NCI-H526 treated with DMSO at 0.1 percent for 48 hours (cell line): Measurements from ENCODE around the gene DSP.

Experiments
- DNase-seq: peaks from one replicate; lab custom pipeline; 2025; lab: John Stamatoyannopoulos, UW

Gene DSP

GRCh38 chr6:7538484-7538883 lies 3.0 kb upstream of the DSP start:
- DNase-seq: no peak

DNA sequence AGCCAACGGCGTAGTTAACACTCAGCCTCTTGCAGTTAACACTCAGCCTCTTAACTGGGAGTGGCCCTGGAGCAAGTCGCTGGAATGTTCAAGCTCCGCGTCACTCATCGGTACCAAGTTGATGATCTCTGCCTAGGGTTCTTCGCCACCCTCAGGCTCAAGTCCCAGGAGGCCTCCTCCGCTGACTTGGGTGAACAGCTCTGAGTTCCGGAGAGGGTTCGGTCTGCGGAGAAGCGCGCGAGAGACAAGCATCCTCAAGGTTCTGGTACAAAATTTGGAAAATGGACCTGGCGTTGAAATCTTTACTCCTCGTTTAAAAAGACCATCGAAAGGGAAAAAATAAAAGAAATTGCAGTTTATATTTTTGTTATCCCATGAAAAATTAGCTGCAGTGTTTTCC lies 876 bp upstream of the DSP start:
- DNase-seq: no peak

- DNase-seq: peak; percentile 56
These were observed 798 bp downstream of the DSP start for GRCh38 chr6:7542065-7542873.

- peak; percentile 75 for DNase-seq
These were observed 1.6 kb downstream of the DSP start for GRCh38 chr6:7542874-7543624.

DNA sequence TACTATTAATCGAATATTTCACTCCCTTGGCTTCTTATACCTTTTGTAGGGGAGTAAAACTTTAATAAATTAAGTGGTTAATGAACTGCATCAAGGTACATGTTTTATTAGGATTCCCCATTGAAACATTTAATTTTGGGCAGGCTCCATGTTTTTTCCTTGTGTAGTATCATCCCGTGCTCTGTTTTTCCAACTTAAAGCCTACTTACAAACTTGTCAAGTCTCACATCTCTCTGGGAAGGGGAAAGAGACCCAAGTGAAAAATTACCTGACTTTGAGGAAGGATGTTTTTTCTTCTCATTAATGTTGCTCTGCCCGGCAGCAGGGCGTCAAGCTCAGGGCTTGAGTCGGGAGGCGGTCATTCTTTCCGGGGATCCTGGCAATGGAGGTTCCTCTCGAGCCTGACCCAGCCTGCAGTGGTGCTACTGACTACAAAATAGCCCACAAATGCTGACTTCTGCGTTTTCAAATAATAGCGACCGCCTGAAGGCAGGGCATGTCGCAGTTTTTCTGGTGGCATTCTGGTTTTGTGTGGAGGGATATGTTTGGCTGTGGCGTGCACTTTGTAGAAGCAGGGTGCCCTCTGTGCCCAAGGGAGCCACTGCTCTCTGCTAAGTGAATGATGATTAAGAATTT lies 2.4 kb downstream of the DSP start:
- DNase-seq: peak; percentile 35

DNA sequence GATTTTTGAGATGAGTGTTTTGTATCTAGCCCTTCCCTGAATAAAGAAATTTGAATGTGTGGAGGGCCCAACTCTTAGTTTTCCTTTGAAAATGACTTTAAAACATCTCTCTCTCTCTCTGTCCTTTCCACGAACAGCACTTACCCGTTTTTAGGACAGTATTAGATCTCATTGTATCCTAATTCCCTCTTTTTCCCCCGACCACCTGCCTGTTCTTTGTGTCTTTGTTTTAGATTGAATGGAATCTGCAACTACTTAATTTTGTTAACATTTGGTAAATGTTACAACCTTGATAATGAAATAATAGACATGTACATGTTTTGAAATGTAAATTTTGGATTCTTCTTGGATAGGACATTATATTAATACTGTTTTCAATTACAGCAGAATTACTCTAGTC lies 3.1 kb downstream of the DSP start:
- no peak for DNase-seq

DNA sequence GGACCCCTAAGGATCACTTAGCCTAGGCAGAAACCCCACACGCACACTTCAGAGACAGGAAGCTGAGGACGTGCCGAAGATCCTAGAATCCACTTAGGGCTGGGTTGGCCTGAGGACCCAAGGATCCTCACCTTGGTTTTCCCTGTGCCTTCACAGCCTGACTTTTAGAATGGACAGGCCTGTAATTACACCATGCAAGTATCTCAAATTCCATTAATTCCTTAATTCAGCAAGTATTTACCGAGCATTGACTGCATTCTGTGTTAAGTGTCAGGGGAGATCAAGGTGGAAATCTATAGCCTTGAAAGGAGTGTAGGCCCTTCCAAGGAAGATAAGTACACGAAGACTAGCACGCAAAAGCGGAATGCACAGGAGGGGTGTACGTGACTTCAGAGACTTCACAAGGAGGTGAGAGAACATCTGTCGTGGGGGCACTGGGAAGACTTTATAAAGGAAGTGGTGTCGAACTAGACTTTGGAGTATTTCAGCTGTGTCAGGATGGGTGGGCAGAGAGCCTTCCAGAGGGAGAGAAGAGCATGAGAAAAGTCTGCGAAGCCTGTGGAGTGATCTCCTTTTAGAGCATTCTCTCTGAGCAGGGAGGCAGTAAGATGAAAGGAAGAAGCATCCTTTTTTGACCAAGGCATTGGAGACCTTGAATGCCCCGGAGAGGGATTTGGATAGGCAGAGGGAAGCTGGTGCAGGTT lies 4.0 kb downstream of the DSP start:
- no peak for DNase-seq

DNA sequence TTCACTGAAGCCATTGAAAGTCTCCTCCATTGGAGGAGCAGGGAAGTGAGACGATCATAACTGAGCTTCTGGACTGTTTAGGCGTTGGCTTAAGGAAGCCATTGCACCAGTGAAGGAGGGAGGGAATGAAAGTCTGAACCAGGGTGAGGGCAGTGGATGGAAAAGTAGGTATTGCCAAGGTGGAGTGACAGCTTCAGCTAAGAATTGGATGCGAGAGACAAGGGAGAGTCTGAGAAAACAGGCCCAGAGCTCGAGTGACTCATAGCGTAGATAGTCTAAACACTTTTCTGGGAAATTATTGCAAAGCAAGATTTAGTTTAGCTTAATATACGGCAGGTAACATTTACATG lies 4.5 kb downstream of the DSP start:
- no peak for DNase-seq

DNA sequence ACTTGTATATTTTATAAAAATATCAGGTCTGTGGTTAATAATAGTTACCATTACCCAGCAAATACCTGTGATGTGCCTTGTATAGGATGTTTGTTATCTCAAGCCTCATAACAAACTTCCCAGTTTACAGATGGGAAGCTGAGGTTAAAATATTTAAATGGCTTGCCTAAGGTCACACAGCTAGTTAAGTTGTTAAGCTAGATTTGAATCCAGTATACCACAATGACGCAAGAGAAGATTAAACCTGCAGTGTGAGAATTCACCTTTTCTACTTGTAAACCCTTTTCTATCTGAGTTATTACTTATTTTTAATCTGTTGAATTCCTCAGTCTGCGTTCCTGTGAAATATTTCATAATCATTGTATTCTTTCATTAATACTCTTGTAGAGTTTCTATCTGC lies 4.9 kb downstream of the DSP start:
- DNase-seq: no peak

- no peak for DNase-seq
These were observed 5.4 kb downstream of the DSP start for GRCh38 chr6:7546896-7547295.

- no peak for DNase-seq
These were observed 5.8 kb downstream of the DSP start for GRCh38 chr6:7547315-7547714.

DNA sequence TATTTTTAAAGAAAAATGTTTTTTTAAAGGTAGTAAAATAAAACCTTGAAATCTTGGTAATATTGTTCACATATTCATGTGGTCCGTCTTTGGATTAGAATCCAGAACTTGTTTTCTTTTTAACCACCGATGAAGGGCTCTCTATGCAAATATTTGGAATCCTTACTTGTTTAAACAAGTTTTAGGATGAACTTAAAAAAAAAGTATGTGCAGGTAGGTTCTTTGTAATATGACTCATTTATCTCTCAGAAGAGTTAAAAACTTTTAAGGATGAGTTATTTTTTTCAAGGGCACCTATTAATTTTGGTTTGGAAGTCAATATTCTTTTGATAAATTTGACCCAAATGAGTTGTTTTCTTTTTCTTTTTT lies 8.9 kb downstream of the DSP start:
- DNase-seq: peak; percentile 43

DNA sequence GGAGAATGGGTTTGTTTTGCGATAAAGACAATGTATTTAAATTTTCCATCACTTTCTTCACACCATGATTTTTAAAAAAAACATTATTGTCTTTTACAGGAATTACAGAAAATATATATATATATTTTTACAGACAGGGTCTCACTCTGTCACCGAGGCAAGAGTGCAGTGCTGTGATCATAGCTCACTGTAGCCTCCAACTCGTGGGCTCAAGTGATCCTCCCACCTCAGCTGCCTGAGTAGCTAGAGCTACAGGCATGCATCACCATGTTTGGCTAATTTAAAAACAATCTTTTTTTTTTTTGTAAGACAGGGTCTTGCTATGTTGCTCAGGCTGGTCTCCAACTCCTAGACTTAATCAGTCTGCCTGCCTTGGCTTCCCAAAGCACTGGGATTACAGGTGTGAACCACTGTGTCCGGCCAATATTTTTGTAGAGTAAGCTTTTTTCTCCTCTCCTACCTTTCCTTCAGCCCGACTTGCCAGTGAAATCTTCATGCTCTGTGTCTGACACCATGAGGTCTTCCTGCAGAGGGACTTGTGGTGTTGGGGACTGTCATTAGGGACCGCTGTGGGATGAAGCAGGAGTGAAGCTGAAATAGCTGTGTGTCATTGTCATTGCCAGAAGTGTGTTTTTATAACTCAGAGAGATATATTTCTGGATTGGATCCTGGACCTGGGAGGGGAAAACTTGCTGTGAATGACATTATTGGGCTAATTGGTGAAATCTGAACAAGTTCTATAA lies 13.2 kb downstream of the DSP start:
- no peak for DNase-seq

DNA sequence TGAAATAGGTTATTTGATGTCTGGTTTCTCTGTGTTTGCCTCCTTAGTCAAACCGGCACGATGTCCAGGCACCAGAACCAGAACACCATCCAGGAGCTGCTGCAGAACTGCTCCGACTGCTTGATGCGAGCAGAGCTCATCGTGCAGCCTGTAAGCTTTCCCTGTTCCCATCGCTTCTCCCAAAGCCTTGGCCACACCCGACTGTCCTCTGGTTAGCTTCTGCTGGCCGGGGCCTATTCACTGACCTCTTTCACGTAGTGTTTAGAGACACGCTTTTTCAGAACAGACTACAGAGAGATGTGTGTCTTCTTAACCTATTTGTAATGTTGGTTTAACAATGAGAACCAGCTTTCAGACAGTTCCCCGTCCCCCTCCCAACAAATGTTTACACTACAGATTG lies 14.2 kb downstream of the DSP start:
- no peak for DNase-seq

GRCh38 chr6:7556394-7557106 lies 15.1 kb downstream of the DSP start:
- no peak for DNase-seq

DNA sequence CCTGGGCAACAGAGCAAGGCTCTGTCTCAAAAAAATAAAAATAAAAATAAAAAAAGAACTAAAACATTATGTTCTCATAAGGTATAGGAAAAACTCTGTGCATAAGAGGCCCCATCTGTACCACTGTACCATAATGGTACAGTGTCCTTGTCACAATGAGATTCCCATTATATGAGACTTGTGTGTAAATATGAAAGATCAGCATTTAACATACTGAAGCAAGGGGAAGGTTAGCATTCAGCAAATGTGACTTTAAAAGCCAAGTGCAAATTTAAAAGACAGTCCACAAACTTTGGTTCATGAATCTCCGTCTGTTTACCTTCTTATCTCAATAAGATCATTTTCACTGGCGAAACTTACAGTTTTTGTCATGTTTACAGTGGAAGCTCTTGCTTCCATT lies 16.2 kb downstream of the DSP start:
- no peak for DNase-seq

GRCh38 chr6:7558781-7559180 lies 17.3 kb downstream of the DSP start:
- DNase-seq: no peak

- DNase-seq: no peak
These were observed 17.7 kb downstream of the DSP start for GRCh38 chr6:7559196-7559595.

GRCh38 chr6:7559651-7560385 lies 18.3 kb downstream of the DSP start:
- DNase-seq: no peak

GRCh38 chr6:7561153-7561964 lies 19.9 kb downstream of the DSP start:
- peak; percentile 97 for DNase-seq
